ENCODE results near the gene UTP3. TPM values are rescaled to one million over a fixed set of nuclear protein-coding genes. Genes with fewer than 3 reads are reported as not detected.

The UTP3 gene
- total RNA-seq, 2 donors from 2014 or later = 36.0 to 37.8 TPM

GRCh38 chr4:70674191-70674590 lies 14.1 kb upstream of the UTP3 start:
- Histone ChIP-seq H3K9me3 (ENCODE audit: control insufficient read depth, low read length) (no peaks in the 10 kb centered on the region), H3K36me3 (ENCODE audit: control insufficient read depth, insufficient read depth, low read length) (no peaks in the 10 kb centered on the region), H3K27me3 (ENCODE audit: control insufficient read depth, insufficient read depth, low read length, poor library complexity, severe bottlenecking) (peaks cover 15% of the 10 kb centered on the region), H3K4me1 (ENCODE audit: control insufficient read depth, insufficient read depth, low read length) (no peaks in the 10 kb centered on the region), H3K9ac (ENCODE audit: extremely low read depth, low read length, poor library complexity, severe bottlenecking) (no peak overlapping the region), H3K4me3 (ENCODE audit: low read length) (no peak overlapping the region), H3K27ac (ENCODE audit: low read depth, low read length) (no peak overlapping the region)
- H3K9me3 Mint-ChIP-seq = no peaks in the 10 kb centered on the region
- peaks cover 5% of the 10 kb centered on the region for H3K27me3 Mint-ChIP-seq (ENCODE audit: insufficient read depth)
- H3K4me1 Mint-ChIP-seq = no peaks in the 10 kb centered on the region
- H3K4me3 Mint-ChIP-seq = no peak overlapping the region
- no peaks in the 10 kb centered on the region for H3K36me3 Mint-ChIP-seq (ENCODE audit: low read depth)
- TF ChIP-seq CTCF (conservative IDR thresholded peaks at IDR 0.05) = no peak
- DNase-seq = no peak
- H3K27ac Mint-ChIP-seq = no peak overlapping the region

- Mint-ChIP-seq H3K36me3 (ENCODE audit: low read depth) (no peaks in the 10 kb centered on the region), H3K9me3 (no peaks in the 10 kb centered on the region), H3K4me3 (no peak overlapping the region), H3K4me1 (no peaks in the 10 kb centered on the region), H3K27ac (no peak overlapping the region), H3K27me3 (ENCODE audit: insufficient read depth) (peaks cover 5% of the 10 kb centered on the region)
- Histone ChIP-seq H3K27ac (ENCODE audit: low read depth, low read length) (no peak overlapping the region), H3K4me3 (ENCODE audit: low read length) (no peak overlapping the region), H3K27me3 (ENCODE audit: control insufficient read depth, insufficient read depth, low read length, poor library complexity, severe bottlenecking) (peaks cover 15% of the 10 kb centered on the region), H3K36me3 (ENCODE audit: control insufficient read depth, insufficient read depth, low read length) (no peaks in the 10 kb centered on the region), H3K9ac (ENCODE audit: extremely low read depth, low read length, poor library complexity, severe bottlenecking) (no peak overlapping the region), H3K9me3 (ENCODE audit: control insufficient read depth, low read length) (no peaks in the 10 kb centered on the region), H3K4me1 (ENCODE audit: control insufficient read depth, insufficient read depth, low read length) (no peaks in the 10 kb centered on the region)
- 95% methylated on average over 1 of the region's 1 CpG; no CpG with 5 or more reads in 1 of the 2 experiments for WGBS, 2 experiments (ENCODE audit: insufficient coverage in 1 of 2, insufficient read length in 1 of 2)
- no peak for TF ChIP-seq CTCF (conservative IDR thresholded peaks at IDR 0.05)
- DNase-seq = no peak
These were observed 13.6 kb upstream of the UTP3 start for GRCh38 chr4:70674731-70675130.

DNA sequence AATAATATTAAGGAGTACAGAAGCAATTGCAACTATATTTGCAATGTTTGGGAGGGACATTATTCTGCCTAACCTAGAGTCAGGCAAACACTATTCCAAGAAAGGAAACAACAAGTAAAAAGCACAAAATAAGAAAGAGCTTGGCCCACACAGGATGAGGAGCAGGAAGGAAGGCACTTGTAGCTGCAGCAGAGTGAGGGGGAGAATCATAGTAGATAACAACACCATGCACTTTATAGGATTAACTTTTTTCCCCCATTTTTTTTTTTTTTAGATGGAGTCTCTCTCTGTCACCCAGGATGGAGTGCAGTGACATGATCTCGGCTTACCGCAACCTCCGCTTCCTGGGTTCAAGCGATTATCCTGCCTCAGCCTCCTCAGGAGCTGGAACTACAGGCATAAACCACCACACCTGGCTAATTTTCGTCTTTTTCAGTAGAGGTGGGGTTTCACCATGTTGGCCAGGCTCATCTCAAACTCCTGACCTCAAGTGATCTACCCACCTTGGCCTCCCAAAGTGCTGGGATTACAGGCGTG lies 11.7 kb upstream of the UTP3 start:
- Mint-ChIP-seq H3K4me3 (no peak overlapping the region), H3K36me3 (ENCODE audit: low read depth) (no peaks in the 10 kb centered on the region), H3K27ac (no peak overlapping the region), H3K9me3 (no peaks in the 10 kb centered on the region), H3K27me3 (ENCODE audit: insufficient read depth) (no peaks in the 10 kb centered on the region), H3K4me1 (no peaks in the 10 kb centered on the region)
- no peaks in the 10 kb centered on the region for H3K4me1 ChIP-seq (ENCODE audit: control insufficient read depth, insufficient read depth, low read length)
- no peak overlapping the region for H3K4me3 ChIP-seq (ENCODE audit: low read length)
- H3K36me3 ChIP-seq (ENCODE audit: control insufficient read depth, insufficient read depth, low read length) = no peaks in the 10 kb centered on the region
- H3K9me3 ChIP-seq (ENCODE audit: control insufficient read depth, low read length) = no peaks in the 10 kb centered on the region
- H3K27me3 ChIP-seq (ENCODE audit: control insufficient read depth, insufficient read depth, low read length, poor library complexity, severe bottlenecking) = peaks cover 8% of the 10 kb centered on the region
- no peak overlapping the region for H3K9ac ChIP-seq (ENCODE audit: extremely low read depth, low read length, poor library complexity, severe bottlenecking)
- WGBS, 2 experiments (ENCODE audit: insufficient coverage in 1 of 2, insufficient read length in 1 of 2) = 92 to 100% methylated on average over 6 of the region's 6 CpGs
- DNase-seq = no peak
- TF ChIP-seq CTCF (conservative IDR thresholded peaks at IDR 0.05) = no peak
- H3K27ac ChIP-seq (ENCODE audit: low read depth, low read length) = no peak overlapping the region

All from endodermal cell (in vitro differentiated cells).